Neural crest cell (in vitro differentiated cells): ENCODE results near the gene VIT. TPM values are rescaled to one million over a fixed set of nuclear protein-coding genes. Genes with fewer than 3 reads are reported as not detected.

Source experiments
- DNase-seq: peaks from one replicate; pipeline ENCODE4 v3.0.0; 2021; ENCODE audit warnings: low read depth, mixed read lengths, low spot score
- H3K27ac Mint-ChIP-seq: one replicate; pipeline ENCODE4 v1.8.0; 2021; ENCODE audit warnings: mild to moderate bottlenecking, mixed read lengths; ENCODE audit not compliant: unreplicated experiment
- H3K27me3 Mint-ChIP-seq: 2 replicates; pipeline ENCODE4 v1.8.0; 2021; ENCODE audit warnings: low read depth, mild to moderate bottlenecking, mixed read lengths
- H3K36me3 Mint-ChIP-seq: 2 replicates; pipeline ENCODE4 v1.8.0; 2021; ENCODE audit warnings: low read depth, mild to moderate bottlenecking, mixed read lengths
- H3K4me1 Mint-ChIP-seq: 2 replicates; pipeline ENCODE4 v1.8.0; 2021; ENCODE audit warnings: mixed read lengths
- H3K4me3 Mint-ChIP-seq: one replicate; pipeline ENCODE4 v1.8.0; 2021; ENCODE audit warnings: mild to moderate bottlenecking, mixed read lengths
- H3K9me3 Mint-ChIP-seq: 2 replicates; pipeline ENCODE4 v1.8.0; 2021; ENCODE audit warnings: mixed read lengths
- total RNA-seq: library from RNA; stranded (reverse); gene quantifications from 2 replicates; pipeline ENCODE4 v1.2.1, GENCODE V29; 2021
- TF ChIP-seq, protein P1 (sequence below): fragments of 200-600 bp; sonication (generic); conservative IDR thresholded peaks from 2 replicates; pipeline ENCODE4 v1.5.0; 2021; ENCODE audit warnings: antibody characterized with exemption, mild to moderate bottlenecking

Gene VIT
- total RNA-seq, 1 donor from 2014 or later = not detected

DNA sequence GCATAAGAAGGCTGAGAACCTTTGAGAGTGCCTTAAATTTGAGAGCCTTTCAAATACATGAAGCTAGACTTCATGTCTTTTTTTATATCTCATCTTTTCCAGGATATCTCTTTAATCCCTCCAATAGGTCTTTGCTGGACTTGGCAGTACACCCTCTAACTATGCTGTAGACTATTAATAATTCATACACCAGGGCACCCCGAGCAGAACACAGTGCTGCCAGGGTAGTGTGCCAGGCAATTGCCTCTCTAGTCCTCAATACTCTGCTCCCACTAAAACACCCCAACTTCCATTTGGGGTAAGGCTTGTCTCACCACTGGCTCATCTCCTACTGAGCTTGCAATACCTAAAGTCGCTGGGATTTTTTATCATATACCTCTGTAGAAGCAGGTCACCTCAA, 80.8 kb downstream of the VIT start:
- Mint-ChIP-seq H3K27me3 (no peaks in the 10 kb centered on the region), H3K9me3 (no peaks in the 10 kb centered on the region), H3K4me1 (peaks cover 8% of the 10 kb centered on the region), H3K4me3 (no peak overlapping the region), H3K27ac (no peak overlapping the region), H3K36me3 (no peaks in the 10 kb centered on the region)
- TF ChIP-seq, protein P1, sequence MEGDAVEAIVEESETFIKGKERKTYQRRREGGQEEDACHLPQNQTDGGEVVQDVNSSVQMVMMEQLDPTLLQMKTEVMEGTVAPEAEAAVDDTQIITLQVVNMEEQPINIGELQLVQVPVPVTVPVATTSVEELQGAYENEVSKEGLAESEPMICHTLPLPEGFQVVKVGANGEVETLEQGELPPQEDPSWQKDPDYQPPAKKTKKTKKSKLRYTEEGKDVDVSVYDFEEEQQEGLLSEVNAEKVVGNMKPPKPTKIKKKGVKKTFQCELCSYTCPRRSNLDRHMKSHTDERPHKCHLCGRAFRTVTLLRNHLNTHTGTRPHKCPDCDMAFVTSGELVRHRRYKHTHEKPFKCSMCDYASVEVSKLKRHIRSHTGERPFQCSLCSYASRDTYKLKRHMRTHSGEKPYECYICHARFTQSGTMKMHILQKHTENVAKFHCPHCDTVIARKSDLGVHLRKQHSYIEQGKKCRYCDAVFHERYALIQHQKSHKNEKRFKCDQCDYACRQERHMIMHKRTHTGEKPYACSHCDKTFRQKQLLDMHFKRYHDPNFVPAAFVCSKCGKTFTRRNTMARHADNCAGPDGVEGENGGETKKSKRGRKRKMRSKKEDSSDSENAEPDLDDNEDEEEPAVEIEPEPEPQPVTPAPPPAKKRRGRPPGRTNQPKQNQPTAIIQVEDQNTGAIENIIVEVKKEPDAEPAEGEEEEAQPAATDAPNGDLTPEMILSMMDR = no peak
- DNase-seq = no peak

DNA sequence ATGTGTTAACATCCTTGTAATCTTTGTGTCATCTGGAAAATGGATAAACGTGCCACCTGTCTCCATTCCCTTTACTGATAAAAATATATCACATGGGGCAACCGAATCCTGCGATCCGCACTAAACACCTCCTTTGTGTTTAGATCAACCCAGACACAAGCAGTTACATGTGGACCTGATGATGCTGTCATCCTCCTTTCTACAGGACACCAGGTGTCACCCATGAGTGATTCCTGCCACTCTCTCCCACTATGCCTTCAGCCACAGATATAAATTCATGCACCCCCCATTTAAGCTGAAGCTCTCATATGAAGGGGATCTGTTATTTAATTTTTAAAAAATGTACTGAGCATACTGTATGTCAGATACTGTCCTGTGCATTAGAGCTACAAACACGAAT, 81.3 kb downstream of the VIT start:
- TF ChIP-seq, protein P1 = no peak
- H3K4me1 Mint-ChIP-seq = peaks cover 10% of the 10 kb centered on the region
- no peak overlapping the region for H3K27ac Mint-ChIP-seq
- no peaks in the 10 kb centered on the region for H3K9me3 Mint-ChIP-seq
- no peak overlapping the region for H3K4me3 Mint-ChIP-seq
- no peaks in the 10 kb centered on the region for H3K36me3 Mint-ChIP-seq
- no peaks in the 10 kb centered on the region for H3K27me3 Mint-ChIP-seq
- DNase-seq = no peak

DNA sequence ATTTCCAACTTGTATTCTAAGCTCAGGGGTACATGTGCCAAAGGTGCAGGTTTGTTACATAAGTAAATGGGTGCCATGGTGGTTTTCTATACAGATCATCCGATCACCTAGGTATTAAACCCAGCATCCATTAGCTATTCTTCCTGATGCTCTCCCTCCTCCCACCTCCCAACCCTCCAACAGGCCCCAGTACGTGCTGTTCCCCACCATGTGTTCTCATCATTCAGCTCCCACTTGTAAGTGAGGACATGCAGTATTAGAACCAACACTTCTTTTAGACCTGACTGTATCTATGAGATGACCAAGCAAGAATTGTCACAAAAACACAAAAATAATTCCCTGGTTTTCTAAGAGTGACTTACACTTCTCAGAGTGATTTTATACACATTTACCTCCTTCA, 83.0 kb downstream of the VIT start:
- TF ChIP-seq, protein P1 = no peak
- Mint-ChIP-seq H3K9me3 (no peaks in the 10 kb centered on the region), H3K4me3 (no peak overlapping the region), H3K36me3 (no peaks in the 10 kb centered on the region), H3K27ac (no peak overlapping the region), H3K4me1 (peaks cover 17% of the 10 kb centered on the region), H3K27me3 (no peaks in the 10 kb centered on the region)
- DNase-seq = no peak

- no peaks in the 10 kb centered on the region for H3K36me3 Mint-ChIP-seq
- no peak overlapping the region for H3K27ac Mint-ChIP-seq
- peaks cover 17% of the 10 kb centered on the region for H3K4me1 Mint-ChIP-seq
- no peak overlapping the region for H3K4me3 Mint-ChIP-seq
- no peak for DNase-seq
- peaks cover 2% of the 10 kb centered on the region for H3K27me3 Mint-ChIP-seq
- no peaks in the 10 kb centered on the region for H3K9me3 Mint-ChIP-seq
- TF ChIP-seq, protein P1 = peak; percentile 81
These were observed 83.8 kb downstream of the VIT start for GRCh38 chr2:36780231-36780839.

- Mint-ChIP-seq H3K4me3 (no peak overlapping the region), H3K36me3 (no peaks in the 10 kb centered on the region), H3K4me1 (peaks cover 17% of the 10 kb centered on the region), H3K27me3 (peaks cover 5% of the 10 kb centered on the region), H3K27ac (no peak overlapping the region), H3K9me3 (no peaks in the 10 kb centered on the region)
- TF ChIP-seq, protein P1 = no peak
- DNase-seq = no peak
These were observed 85.6 kb downstream of the VIT start for GRCh38 chr2:36781907-36782720.
